Sigmoid colon (tissue), 4 donors: Measurements from ENCODE around the gene TAF10.

Source experiments
- POLR2AphosphoS5 ChIP-seq, 4 donors: sonication (generic); formaldehyde crosslinking; IDR thresholded peaks; one replicate each; pipeline ENCODE4 v1.6.1; 2017; ENCODE audit warnings: antibody characterized with exemption in 4 of 4
- TF ChIP-seq, protein P1 (sequence below), 4 experiments: fragments of 450-650 bp in 3 of 4; fragments of 200-600 bp in 1 of 4; IDR thresholded peaks; one replicate each; pipeline ENCODE4 v1.5.1; 2016 to 2019; ENCODE audit warnings: antibody characterized with exemption in 4 of 4, mild to moderate bottlenecking in 3 of 4, moderate library complexity in 2 of 4

DNA sequence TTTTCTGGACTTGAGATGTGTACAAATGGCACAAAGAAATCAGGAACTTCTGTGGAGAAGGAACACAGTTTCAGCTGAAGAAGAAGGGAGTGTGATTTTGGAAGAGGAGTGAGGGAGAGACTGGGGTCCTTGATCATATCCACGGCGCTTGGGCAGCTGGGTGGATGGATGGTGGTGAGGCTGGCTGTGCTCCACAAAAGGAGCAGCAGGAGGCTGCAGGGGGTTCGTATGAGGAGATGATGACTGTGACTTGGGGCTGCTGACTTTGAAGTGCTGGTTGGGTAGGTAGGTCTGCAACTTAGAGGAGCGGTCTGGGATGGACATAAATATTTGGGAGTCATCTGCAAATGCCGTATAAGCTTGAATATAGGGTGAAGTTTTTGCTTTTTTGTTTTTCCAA lies 44.9 kb upstream of the TAF10 start:
- TF ChIP-seq, protein P1, sequence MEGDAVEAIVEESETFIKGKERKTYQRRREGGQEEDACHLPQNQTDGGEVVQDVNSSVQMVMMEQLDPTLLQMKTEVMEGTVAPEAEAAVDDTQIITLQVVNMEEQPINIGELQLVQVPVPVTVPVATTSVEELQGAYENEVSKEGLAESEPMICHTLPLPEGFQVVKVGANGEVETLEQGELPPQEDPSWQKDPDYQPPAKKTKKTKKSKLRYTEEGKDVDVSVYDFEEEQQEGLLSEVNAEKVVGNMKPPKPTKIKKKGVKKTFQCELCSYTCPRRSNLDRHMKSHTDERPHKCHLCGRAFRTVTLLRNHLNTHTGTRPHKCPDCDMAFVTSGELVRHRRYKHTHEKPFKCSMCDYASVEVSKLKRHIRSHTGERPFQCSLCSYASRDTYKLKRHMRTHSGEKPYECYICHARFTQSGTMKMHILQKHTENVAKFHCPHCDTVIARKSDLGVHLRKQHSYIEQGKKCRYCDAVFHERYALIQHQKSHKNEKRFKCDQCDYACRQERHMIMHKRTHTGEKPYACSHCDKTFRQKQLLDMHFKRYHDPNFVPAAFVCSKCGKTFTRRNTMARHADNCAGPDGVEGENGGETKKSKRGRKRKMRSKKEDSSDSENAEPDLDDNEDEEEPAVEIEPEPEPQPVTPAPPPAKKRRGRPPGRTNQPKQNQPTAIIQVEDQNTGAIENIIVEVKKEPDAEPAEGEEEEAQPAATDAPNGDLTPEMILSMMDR (IDR thresholded peaks at IDR 0.05): no peak
- no peak for TF ChIP-seq POLR2AphosphoS5 (IDR thresholded peaks at IDR 0.05)
